HPDE6-E6E7 (cell line): ENCODE data around the gene MVB12B.

ENCODE experiments used
- DNase-seq: peaks from one replicate; pipeline ENCODE4 v3.0.0; 2011; ENCODE audit warnings: missing footprints; ENCODE audit errors: extremely low spot score

The MVB12B gene

DNA sequence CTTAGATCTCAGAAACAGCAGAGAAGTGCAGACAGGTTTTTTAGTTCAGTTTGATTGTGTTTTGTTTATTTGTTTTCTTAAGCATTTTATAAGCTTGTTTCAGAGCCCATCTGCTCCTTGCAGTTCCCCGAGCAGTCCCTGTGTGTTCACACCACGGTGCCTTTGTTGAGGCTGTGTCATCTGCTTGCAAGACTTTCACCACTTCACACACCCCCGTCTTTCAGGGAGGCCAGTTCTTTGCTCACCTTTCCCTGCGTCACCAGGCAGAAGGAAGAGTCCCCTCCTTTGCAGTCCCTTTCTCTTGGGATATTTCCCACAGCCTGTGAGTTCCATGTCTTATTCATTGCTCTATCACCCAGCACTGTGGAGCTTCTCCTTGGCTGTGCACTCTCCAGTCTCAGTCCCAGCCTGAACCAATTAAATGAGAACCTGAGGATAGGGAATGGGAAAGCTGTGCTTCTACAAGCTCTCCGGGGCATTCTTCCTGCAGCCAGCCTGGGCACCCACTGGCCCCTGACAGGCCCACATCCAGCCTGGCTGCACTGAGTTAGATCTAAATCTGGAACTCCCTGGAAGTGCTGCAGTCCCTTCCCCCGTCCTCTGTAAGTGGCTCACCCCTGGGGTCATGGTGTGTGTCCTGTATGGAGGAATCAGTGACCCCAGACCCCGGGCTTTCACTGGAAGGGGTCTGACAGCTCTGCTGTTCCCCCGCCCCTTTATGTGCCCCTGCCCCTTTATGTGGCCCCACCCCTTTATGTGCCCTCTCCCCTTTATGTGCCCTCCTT, 5.5 kb downstream of the MVB12B start:
- no peak for DNase-seq

DNA sequence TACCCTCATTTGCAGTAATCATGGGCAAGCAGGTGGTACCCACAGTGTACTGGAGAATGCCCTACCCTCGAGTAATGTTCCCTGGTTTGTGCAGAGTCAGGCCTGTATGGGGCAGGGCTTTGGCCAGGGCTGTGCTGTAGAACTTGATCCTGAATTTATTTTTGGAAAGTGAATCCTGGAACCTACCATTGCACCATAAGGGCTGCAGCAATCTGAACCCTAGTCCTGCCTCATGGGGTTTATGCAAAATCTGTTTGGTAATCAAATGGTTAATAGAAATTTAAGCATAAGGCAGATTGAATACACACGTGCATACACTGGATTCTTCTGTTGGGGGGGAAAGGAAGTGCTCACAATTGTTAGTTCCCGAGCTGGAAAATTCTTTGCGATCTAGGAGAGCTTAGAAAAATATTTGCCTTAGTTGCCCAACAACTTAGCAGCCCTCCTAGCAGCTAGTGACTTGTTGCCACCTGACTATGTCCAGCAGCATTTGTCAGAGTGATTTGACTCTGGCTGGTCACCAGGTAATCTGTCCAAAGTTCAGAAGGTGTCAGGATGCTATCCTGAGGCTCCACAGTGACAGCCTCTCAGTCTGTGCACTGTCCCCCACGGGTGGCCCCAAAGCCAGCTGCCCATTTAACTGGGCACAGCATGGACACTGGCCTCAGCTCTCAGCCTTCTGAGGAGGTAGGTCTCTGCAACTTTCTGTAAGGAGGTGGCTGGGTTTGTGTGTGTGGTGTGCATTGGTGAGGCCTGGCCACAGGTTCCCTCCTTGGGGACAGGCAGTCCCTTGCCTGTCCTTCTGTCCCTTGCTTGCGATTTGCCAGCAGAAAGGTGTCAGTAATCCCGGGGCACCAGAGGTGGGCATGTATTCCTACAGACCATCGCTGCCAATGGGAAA, 8.3 kb downstream of the MVB12B start:
- DNase-seq: no peak

DNA sequence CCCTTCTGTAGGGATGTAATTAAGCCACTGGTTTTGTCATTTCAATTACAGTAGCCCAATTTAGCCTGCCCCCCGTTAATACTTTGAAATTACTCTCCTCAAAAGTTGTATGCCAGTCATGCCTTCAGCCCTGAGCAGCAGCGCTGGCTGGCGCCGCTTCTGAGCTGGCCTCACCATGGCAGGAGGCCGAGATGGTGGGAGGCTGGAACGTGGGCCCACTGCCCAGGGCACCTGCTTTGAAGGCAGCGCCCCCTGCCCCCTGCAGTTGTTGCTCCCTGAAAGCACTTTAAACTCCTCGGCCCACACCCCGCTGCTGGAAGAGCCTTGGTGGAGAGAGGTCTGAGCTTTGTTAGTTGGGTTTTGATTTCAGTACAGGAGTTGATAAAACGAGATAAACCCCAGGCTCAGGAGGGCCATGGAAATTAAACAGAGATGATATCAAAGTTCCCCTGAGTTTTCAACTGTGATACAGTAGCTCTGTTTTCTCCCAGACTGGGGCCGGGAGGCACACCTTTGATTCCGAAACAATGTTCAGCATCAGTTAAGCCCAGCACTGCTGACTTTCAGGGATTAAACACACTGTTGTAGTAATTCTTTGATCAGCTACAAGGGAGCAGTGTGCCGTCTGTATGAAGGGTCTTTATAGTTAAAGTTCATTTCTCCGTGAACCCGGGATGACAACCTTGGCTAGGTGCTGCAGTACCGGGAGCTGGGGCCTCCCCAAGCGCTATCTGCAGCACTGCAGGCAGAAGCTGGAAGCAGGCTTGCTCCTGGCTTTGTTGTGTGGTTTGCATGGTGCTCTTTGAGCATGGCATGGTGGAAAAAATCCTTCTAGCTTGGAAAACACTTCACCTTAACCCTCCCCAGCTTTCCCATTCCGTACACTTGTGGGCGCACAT, 9.5 kb downstream of the MVB12B start:
- DNase-seq: no peak

DNA sequence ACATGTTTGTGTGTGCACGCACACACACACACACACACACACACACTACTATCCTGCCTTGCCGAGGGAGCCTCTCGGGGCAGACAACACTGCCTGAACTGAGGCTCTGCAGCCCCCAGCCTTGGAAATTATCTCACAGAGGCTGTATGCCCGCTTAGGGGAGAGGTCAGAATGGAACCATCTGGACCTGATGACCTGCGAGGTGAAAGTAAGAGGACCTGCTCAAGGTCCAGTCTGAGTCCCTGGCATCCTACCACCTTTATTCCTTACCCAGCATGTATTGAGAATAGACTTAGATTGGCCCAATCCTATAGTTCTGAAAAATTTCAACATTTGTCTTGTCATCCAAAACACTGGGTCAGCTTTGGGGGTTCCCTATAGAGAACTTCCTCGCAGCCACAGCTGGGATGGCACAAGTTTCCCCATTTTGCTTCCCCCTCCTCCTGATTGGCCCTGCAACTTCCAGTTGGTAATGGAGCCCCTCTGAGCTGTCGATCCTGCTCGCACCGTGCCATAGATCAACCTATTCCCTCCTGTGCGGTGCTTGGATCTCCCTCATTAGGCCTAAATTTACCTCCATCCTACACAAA, 10.2 kb downstream of the MVB12B start:
- no peak for DNase-seq

DNA sequence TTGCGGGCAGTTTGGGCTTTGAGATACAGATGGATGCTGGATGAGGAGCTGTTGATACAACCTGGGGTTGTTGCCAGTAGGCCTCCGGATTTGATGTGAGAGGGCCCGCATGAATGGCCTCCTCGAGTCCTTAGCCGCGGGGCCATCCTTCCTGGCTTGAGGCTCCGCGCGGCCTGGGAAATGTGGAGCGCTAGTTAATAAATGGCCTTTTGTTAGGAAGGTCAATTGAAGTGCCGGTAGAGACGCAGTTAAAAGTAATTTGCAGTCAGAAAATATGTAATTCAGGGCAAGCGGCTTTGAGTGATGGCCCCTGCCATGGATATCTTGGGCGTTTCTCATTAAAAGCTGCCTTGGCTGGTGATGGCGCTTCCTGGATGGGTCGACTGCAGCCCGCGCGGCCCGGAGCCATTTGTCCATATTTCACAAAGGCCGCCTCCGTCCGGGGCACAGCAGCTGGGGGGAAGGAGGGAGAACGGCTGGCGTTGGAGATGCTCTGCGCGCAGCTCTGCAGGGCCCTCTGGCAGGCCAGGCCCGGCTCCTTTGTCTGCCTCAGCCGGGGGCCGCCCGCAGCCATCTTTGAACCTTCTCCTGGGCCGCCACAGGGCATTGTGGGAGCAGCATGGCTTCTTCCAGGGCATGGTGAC, 11.2 kb downstream of the MVB12B start:
- DNase-seq: no peak

DNA sequence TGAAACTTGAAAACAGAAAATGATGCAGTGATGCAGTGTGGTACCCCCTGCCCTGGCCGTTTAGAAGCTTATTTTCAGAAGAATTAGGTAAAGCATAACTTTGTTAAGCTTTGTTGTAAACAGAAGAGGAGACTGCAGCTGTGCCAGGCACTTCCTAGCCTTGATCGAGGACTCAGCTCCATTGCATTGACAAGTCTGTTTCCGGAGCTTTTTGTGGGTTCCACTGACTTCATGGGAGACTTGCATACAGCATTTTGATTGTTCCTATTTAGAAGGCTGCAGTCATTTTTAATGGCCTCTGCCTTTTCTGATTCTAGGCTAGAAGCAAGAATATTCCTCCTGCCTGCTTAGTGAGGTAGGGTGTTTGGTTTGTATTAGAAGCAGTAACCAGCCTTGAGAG, 12.3 kb downstream of the MVB12B start:
- DNase-seq: no peak

DNA sequence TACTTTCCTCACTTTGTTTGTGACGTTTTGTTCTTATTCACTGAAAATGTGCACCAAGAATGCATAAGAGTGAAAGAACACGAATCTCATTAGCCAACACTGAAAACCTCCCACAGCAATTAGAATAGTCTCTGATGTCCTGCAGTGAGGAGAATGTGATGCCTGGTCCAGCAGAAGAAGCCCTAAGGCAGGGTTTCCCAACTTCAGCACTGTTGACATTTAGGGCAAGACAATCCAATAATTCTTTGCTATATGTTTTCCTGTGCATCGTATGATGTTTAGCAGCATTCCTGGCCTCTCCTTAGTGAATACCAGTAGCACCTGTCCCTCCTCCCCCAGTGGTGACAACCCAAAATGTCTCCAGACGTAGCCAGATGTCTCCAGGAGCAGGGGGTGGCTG, 14.8 kb downstream of the MVB12B start:
- no peak for DNase-seq

DNA sequence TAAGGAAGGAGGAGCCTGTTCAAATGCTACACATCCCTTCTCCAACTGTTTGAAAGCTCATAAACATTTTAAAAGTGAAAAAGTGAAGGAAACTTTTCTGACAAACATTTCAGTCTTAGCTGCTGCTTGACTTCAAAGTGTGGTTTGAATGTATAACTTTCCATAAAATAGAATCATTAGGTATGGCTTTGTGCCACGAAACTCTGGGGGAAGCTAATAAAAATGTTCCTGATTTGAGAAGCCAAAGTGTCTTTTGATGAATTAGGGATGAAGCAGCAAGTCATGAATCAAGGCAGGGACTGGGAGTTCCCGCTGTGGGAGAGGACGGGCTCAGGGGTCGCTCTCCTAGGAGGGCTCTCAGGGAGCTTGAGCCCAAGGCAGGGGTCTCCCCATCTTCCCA, 15.3 kb downstream of the MVB12B start:
- DNase-seq: no peak

DNA sequence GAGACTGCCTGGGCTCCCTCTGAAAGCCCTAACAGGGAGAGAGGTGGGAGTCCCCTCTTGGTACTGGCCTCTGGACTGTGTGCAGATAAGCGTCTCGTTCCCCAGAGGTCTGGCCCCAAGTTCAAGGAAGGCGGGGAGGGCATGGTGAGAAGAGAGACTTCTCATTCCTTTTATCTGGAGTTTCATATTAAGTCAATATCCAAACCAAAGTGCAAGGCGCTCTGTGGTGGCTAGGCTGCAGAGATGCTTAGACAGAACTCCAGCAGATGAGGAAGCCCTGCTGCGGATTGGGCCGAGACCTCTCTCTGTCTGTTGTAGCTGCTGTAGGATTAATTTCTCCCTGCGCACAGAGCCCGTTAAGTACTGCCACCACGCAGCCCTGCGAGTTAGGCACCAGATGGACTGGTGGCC, 16.0 kb downstream of the MVB12B start:
- no peak for DNase-seq

DNA sequence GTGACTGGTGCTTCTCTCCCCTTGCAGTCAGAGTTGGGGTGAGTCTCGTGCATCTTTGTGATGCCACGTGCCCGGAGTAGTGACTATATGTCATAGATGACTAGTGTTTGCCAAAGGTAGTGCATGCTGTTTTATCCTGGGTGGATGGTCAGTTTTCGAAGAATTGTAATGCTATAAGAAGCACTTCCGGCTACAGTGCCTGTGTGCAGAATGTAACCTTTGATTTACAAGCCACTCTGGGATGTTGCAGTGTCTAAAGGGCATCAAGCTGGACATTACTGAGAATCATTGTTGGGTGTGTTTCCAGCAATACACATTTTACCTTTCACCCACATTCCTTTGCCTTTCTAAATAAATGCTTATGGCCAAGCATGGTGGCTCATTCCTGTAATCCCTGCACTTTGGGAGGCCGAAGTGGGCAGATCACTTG, 16.7 kb downstream of the MVB12B start:
- DNase-seq: no peak

DNA sequence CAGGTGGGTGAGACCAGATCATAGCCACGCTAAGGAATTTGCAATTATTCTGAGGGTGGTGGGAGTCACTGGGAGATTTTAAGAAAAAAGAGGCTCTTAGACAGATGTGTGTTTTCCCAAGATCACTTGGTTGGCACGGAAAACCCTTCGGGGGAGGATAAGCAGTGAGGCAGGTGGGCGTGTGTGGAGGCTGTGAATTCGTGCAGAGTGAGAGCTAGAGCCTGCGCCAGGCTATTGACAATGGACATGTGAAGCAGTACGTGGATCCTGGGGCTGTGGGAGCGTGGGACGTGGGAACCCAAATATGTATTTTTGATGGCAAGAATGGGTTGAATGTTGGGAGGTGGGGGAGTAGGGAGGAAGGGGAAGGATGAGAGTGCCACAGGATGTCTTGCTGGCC, 19.4 kb downstream of the MVB12B start:
- no peak for DNase-seq

DNA sequence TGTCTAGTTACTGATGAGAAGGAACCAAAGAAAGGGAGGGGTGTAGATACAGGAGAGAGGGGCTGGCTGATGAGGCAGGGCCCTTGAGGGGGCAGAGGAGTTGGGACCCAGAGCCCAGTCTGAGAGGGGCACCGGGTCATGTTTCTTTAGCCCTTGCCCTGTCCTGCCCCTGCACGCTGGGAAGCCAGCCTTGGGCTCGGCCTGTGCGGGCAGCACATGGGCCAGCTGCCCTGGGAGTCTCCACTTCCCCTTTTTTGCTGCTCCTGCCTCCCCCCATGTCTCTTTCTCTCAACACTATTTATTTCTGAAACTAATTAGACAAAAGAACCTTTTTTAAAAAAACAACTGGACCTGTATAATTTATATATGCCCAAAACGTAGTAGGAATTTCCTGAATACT, 20.5 kb downstream of the MVB12B start:
- no peak for DNase-seq

DNA sequence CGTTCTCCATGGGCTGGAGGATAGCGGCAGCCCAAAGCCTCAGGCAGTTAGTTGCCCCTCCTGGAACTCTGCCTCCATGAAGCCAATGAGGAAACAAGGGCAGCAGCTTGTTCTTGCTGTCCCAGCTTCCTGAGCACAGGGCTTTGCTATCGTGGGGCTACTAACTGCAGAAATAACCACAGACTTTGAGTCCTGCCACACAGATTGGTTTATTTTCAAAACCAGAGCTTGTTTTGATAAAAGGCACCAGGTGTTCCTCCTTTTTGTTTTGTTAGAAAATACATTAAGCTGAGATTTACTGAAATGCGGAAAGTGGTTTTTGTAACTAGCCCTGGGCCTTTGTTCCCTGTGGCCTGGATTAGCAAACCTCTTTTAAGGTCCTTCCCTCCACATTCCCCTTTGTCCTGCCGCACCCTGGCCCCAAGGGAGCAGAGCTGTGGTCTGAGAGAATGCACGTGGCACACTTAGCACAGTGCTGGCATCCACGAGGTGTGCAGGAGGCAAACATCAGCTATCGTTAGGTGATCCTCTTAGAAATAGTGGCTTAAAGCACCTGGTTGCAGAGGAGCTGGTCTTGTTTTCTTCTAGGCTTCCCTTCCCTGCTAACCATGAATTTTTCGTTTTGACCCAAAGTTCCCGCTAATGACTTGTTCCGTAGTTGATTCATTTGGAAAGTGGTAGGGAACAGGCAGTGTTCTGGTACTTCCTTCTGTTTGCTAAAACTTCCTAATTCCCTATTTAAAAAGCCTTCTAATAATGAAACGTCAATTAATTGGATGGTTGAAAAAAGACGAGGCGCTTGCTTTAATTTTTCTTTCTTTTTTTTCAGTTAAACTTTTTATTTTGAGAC, 21.5 kb downstream of the MVB12B start:
- DNase-seq: no peak

DNA sequence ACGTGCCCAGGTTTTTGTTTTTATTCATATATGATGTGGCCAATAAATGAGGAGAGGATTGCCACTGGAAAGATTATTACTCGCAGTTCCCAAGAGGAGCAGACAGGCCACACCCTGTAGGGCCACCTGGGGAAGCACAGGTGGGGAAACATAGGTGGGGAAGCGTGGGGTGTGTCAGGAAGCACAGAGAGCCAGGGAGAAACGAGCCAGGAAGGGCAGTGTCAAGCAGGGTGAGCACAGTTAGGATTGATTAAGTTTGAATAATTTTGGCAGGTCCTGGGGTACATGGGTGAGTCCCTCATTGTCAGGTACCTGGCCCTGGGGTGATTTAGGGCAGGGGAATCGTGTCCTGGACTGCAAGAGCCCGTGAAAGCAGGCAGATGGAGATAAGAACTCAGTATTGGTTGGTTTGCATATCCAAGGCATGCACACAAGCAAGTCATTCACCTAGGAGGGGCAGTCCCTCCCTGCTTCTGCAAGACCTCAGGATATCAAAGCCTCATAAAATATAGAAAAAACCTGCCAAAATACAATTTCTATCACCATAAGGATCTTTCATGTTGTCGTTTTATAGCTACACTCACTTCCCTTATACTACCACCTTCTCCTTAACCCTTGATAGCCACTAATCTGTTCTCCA, 22.4 kb downstream of the MVB12B start:
- DNase-seq: no peak

DNA sequence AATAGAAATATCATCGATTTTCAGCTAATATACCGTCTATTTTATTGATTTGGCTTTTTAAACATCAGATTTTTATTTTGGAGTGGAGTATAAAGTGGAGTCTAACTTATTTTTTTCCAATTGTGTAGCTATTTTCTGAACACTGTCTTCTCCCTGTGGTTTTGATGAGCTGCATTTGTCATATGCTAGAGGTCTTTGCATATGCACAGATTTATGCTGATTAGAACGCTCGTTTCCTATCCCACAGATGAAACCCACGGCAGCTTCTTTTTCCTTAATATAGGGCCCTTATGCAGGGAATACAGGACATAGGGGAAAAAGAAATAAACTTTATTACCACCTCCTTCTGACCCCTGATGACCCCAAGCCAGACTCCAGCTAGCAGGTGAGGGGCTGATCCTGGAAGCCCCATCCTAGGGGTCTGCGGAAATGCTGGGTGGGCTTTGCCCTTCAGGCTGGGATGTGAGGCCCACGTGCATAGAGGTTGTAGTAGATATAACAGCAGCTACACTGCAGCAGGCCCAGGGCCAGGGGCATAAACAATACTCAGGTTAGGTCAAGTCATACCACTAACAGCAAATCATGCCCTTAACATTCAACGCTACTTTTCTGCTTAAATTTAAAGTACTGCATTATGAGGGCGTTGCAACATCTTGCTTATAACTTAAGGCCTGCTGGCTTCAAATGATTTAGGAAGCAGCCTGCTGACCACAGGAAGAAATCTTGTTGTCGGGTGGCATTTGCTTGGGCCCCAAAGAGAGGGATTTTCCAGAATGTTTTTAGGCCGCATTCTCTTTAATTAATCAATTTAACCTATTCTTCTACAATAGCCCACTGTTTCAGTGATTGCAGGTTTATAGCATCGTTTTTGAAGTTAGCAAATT, 28.5 kb downstream of the MVB12B start:
- no peak for DNase-seq

DNA sequence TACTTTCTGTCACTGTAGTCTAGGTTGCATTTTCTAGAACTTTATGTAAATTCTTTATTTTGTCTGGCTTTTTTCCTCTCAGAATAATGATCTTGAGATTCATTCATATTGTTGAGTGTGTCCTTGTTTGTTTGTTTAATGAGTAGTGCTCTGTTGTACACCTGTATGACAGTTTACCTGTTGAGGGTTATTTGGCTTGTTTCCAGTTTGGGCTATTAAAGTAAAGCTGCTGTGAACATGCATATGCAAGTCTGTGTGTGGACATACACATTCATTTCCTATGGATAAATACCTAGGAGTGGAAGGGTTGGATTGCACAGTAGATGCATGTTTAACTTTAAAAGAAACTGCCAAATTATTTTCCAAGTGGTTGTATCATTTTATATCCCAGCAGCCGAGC, 30.4 kb downstream of the MVB12B start:
- DNase-seq: no peak

DNA sequence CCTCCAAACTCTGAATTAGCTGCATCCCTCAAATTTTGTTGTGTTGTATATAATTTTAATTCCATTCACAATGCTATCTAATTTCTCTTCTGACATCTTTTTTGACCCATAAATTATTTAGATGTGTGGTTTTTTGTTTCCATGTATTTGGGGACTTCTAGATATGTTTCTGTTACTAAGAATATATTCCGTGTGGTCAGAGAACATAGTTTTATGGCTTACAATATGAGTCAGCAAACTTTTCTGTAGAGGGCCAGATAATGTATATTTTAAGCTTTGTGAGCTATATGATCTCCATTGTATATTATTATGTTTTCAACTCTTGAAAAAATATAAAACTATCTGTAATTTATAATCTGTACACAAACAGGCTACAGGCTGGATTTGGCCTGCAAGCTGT, 33.4 kb downstream of the MVB12B start:
- no peak for DNase-seq

DNA sequence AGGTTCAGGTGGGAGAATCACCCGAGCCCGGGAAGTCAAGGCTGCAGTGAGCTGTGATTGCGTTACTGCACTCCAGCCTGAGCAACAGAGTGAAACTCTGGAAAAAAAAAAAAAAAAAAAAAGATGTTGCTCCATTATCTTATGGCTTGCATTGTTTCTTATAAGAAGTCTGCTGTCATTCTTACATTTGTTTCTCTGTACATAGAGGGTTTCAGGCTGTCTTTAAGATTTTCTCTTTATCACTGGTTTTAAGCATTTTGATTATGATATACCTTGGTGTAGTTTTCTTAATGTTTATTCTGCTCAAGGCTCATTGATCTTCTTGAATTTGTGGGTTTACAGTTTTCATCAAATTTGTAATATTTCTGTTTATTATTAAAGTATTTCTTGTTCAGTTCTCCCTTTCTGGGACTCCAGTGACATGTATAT, 35.2 kb downstream of the MVB12B start:
- DNase-seq: no peak

DNA sequence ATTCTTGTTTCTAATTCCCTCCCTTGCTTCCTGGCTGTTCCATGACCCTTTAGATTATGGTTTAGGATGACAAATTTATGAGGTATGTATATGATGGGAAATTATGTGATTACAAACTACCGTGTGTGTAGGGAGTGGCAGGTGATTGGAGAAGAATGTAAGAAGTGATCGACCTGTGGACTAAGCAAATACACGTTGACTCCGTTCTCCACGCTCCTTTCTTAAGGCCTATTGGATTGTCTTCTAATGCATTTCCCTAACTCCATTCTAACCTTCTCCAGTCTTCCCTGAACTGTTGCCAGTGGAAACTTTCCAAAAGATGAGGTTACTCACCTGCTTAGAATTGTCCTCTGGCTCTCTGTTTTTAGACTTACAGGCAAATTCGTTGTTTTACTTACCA, 36.6 kb downstream of the MVB12B start:
- DNase-seq: no peak
